ENCODE results near the gene CD34.

DNA sequence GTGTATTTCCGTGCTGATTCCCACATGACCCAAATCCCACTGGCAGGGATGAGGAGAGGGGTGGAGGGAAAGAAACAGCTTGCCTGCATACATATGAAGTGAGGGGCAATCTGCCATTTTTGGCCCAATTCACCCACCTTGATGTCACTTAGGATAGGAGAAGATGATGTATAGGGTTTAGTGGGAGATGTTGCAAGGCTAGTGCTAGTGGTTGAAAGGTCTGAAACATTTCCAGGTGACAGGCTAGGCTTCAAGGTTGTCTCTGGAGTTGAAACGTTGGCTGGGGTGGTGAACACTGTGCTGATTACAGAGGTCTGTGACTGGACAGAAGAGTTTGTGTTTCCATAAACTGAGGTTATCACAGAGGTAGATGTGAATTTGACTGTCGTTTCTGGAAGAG lies 12.1 kb downstream of the CD34 start:
- no peak for TF ChIP-seq POLR2A (IDR thresholded peaks at IDR 0.05; ENCODE audit: low read depth, low read length)
- no peak for TF ChIP-seq POLR2AphosphoS5 (IDR thresholded peaks at IDR 0.05; ENCODE audit: low read depth, low read length)
